Stimulated activated CD4-positive, alpha-beta T cell treated with anti-CD3 and anti-CD28 coated beads, Interleukin-1b, Interleukin-23, amount 100 ng/mL, for 24 hours (primary cell): ENCODE measurements around the gene CEP95.
"Not testable (repeated sequence)": the region's sequence is repeated elsewhere in the genome, so short reads cannot be mapped to it uniquely, and the experiment has no call there.

Source experiments
- DNase-seq, 4 experiments: peaks; one replicate each; pipeline ENCODE4 v3.0.0-alpha.2; 2020; ENCODE audit warnings: low read depth in 4 of 4, low spot score in 1 of 4

CEP95 gene, protein sequence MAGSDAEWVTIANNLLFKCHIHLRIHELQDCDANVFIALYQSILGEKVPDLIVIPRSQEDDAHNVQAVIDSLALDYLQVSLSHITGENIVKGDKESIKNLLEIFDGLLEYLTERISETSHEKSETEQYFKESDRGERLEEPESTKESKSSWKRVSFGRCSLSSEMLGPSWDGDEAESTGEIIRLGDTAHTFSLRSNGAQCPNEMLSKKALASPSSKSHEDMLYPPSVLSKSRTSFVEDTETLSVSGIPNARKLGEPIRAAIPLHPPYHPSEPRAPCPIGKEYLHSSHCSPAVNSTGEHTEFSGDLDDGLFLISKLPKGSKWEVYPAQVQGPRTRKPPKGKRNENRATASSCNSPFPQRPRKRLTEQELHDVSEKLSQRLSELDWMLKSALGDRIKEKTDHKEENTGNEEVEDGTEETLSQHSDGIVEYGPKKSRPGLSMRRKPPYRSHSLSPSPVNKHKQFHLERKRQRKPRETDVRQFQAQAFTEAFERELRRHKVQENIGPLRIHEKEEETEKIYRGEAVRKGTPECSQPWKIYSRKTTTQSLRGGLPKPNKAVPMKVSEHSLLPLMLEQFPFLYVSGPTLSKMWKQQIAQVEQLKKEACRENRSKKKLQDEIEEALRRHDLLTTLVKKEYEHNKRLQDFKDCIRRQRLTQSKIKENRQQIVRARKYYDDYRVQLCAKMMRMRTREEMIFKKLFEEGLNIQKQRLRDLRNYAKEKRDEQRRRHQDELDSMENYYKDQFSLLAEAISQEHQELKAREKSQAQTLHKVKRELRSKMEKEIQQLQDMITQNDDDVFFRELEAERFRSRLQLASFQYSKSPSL

DNA sequence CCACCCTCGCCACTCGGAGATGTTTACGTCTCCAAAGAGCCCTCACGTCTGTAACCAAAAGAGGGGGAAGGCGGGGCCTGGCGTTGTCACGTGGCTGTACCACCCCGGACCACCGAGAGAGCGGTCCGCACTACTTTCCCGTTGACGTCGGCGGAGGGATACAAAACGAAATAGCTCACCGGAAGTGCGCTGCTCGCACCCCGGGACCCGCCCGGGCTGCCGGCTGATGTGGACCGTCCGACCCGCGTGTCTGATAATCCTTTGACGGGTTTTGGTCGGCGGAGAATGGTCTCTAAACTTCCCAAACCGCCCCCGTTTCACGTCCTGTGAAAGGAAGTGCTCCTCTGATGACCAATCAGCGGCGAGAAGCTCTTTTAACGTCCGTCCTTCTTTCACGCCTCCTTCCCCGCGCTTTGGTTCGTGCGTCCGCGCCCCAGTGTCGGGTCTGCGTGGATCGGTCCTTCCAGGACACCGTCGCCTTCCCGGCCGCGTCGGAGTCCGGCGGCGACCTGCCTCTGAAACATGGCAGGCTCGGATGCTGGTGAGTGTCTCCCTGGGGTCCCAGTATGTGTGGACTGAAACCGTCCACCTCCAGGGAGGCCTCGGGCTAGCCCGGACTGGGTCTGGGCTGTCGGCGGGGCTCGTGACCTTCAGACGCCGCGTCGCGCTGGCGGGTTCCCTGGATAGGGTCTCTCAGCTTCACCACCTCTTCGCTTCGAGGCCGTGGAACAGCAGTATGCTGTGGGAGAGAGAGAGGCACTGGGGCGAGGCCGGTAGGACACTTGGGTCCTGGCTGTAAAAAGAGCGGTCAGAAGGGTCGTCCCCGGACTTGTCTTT is at the start of gene CEP95:
TSS of gene CEP95 (plus strand) at position 402 of the 837 bp plus-strand sequence. CDS start at position 523, 121 bp downstream.
- DNase-seq: peak; percentile 85 to 93 (median 92)

DNA sequence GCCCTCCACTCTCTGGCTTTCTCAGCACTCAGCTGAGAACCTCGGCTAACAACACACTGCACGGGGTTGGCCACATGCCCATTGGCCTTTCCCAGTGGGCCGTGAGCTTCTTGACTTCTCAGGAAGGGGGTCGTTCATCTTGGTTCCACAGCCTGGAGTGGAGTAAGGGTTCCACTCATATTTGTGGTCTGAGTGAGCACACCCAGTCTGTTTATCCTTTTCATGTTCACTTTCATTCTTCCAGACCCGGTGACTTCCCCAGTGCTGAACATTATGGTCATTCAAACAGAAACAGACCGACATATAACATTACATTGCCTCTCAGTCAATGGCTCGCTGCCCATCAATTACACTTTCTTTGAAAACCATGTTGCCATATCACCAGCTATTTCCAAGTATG is 49.6 kb upstream of the CEP95 start:
- no peak for DNase-seq

DNA sequence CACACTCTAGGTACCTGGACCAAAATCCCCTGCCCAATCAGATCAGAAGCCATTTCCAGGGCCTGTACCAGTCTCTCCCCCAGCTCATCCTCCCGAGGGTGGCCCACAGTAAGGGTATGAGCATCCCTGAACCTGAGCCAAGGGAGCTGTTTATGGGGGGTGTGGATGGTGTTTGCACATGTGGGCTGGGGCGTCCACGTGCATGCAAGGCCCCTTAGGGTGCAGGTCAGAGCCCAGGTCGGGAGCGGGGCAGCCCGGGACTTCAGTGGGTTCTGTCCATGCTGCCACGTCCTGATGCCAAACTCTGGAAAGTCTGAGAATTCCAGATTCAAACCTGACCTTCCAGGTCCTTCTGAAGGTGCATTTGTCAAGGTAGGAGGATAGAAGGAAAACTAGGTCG is 48.0 kb upstream of the CEP95 start:
- no peak for DNase-seq

DNA sequence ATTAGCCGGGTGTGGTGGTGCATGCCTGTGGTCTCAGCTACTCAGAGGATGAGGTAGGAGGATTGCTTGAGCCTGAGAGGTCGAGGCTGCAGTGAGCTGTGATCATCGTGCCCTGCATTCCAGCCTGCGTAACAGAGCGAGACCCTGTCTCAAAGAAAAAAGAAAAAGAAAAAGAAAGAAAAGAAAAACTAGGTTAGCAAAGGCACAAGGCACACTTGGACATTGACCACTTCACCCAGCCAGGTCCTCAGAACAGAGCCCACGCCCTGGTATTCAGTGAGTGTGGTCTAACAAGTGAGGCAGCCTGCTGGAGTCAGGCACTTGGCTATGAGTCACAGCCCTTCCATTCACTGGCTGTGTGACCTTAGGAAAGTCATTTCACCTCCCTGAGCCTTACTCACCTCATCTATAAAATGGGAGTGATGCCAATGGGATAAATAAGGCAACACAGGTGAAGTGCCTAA is 47.5 kb upstream of the CEP95 start:
- DNase-seq: no peak

DNA sequence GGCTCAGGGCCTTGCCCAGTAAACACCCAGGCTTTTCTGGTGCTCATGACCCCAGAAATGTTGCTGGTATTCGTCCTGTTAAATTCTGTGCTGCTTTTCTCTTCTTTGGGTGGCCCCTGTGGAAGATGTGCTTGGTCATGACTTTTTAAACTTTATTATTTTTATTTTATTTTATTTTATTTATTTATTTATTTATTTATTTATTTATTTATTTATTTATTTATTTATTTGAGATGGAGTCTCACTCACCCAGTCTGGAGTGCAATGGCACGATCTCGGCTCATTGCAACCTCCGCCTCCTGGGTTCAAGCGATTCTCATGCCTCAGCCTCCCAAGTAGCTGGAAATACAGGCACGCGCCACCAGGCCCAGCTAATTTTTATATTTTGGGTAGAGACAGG is 47.0 kb upstream of the CEP95 start:
- DNase-seq: not testable (repeated sequence)

DNA sequence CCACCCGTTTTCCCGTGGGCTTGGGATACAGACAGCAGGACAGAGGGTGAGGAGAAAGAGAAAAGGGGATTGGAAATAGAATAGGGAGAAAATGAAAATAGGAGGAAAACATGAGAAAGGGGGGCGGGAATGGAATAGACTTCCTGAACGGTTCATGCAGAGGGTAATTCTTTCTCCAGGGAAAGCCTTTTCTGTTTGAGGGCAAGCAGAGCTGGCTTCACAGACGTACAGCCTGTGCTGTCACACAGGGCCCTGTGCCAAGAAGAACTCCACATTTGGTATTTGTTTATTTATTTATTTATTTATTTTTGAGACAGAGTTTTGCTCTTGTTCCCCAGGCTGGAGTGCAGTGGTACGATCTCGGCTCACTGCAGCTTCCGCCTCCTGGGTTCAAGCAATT is 45.8 kb upstream of the CEP95 start:
- DNase-seq: no peak

DNA sequence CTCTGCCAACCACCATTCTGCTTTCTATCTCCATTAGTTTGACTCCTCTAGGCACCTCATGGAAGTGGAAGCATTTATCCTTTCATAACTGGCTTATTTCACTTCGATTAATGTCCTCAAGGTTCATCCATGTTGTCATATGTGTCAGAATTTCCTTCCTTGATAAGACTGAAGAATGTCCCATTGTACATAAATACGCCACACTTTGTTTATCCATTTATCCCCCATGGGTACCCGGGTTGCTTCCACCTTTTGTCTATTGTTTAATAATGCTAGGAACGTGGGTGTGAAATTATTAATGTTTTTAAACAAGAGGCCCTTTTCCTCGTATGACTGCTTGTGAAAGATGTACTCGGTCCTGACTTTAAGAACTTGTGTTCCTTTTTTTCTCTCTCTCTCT is 45.0 kb upstream of the CEP95 start:
- no peak for DNase-seq

DNA sequence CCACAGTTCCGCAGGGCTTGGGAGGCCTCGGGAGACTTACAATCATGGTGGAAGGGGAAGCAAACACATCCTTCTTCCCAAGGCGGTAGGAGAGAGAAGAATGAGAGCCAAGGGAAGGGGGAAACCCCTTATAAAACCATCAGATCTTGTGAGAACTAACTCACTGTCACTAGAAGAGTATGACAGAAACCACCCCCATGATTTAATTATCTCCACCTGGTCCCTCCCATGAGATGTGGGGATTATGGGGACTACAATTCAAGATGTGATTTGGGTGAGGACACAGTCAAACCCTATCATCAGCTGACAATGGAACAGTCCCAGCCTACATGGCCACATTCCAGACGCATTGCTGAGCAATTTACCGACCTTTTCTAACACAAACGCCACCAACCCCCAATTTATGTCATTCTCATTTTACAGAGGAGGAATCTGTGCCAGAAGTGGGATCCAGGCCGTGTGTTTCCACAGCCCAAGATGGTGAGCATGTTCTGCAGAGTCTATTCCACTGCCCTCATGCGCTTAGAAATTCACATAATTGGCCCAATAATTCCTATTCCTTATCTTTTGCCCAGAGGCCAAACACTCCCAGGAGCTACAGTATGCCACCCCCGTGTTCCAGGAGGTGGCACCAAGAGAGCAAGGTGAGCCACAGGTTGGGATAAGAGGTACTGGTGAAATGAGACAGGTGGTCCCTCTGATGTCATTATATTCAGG is 40.6 kb upstream of the CEP95 start:
- no peak for DNase-seq

DNA sequence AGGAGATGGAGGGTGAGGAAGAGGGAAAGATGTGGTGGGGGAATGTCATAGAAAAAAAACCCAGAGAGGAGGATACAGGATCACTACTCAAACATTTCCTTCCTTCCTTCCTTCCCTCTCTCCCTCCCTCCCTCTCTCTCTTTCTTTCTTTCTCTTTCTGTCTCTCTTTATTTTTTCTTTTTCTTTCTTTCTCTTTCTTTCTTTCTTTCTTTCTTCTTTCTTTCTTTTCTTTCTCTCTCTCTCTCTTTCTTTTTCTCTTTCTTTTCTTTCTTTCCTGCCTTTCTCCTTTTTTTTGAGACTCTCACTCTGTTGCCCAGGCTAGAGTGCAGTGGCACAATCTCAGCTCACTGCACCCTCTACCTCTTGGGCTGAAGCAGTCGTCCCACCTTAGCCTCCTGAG is 39.9 kb upstream of the CEP95 start:
- not testable (repeated sequence) for DNase-seq

DNA sequence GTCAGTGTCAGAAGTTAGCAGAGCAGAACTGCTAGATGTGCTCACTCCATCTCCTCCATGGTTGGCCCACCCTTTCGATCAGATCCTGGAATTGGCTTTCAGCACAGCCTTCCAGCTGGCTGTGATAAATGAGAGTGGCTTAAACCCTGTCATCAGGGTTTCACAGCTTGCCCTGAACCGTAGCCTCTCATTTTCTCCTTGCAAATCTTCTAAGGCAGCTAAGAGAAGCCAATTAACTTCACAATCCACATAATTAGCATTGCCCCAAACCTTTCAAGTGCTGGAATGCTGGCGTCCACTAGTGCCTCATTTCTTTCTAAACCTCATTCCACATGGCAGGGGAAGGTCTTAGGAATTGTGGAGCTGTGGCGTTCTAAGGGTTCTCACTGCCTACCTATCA is 36.2 kb upstream of the CEP95 start:
- DNase-seq: no peak

DNA sequence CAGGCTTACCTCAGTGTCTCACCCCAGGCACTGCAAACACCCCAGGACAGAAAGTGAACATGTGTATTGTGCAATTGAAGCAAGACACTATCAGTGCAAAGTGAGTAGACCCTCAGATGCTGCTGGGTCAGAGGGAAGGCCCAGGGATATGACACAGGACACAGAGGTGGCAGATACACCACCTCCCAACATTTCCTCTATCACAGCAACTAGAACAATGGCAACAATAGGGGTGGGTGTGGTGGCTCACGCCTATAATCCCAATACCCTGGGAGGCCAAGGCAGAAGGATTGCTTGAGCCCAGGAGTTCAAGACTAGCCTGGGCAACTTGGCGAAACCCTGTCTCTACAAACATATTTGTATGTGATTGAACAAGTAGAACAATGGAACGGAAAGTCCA is 35.3 kb upstream of the CEP95 start:
- DNase-seq: no peak

DNA sequence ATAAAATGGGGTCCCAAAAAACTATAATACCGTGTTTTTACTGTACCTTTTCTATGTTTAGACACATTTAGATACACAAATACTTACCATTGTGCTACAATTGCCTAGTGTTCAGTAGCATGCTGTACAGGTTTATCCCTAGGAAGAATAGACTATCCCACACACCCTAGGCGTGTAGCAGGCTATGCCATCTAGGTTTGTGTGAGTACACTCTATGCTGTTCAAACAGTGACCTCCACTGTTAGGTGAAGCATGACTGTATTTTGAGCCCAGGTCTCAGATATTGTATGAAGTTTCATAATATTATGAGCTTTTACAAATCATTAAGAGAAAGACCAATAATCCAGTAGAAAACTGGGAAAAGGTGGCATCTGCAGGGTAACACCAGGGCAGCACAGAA is 34.2 kb upstream of the CEP95 start:
- DNase-seq: no peak

DNA sequence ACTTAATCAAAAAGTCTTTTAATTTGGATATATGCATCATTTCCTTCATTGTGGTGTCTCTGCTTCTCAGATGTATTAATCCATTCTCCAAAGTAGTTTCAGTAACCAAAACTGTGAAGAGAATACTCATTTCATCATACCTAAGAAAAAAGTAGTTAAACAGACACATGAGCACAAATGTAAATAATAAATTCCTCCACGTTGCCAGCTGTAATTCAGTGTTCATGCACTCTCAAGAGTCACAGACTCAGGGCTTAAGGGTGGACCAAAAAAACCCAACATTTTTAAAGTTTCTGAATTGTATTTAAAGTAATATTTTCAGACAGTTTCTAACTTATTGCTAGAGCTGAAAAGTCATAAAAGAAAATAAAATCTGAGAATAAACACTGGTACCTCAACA is 28.9 kb upstream of the CEP95 start:
- no peak for DNase-seq

DNA sequence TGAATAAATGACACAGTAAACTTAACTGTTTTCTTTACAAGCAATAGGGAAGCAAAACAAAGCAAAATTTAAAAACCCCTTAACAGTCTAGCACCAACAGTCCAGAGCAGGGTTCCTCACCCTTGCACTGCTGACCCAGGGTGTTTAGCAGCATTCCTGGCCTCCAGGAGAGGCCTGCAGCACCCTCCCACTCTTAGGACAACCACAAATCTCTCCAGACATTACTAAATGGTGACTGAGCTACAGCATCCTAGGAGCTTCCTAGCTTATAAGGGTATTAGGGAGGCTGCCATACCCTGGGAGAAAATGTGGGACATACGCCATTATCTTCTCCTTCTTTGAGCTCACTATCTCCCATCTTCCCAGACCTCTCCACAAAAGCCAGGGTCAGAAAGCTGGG is 25.8 kb upstream of the CEP95 start:
- no peak for DNase-seq

DNA sequence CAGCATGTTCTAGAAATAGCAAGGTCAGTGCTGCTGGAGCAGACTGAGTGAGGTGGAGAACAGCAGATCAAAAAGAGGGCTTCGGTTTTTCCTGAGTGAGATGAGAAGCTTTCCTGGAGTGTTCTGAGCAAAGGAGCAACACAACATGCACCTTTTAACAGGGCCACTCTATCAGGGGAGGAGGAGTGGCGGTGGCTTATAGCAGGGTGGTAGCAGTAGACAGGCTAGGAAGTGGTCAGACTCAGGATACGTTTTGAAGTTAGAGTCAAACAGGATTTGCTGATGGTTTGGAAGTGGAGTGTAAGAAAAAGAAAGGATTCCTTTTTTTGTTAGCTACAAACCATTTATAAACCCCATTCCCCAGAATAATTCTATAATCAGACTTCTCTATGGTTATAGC is 22.4 kb upstream of the CEP95 start:
- no peak for DNase-seq

DNA sequence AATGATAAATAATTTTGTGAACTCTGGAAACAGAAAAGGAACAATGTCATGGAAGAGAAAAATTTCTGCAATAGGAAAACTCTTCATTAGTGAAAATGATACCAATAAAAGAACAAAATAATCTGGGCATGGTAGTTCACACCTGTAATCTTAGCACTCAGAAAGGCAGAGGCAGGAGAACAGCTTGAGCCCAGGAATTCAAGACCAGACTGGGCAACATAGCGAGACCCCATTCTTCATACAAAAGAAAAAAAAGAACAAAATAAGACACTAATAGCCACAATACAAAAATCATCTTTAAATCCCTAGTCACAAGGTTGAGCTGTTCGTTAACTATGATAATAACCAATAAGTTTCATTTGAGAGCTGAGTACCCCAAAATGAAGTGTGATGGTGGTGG is 18.5 kb upstream of the CEP95 start:
- no peak for DNase-seq

DNA sequence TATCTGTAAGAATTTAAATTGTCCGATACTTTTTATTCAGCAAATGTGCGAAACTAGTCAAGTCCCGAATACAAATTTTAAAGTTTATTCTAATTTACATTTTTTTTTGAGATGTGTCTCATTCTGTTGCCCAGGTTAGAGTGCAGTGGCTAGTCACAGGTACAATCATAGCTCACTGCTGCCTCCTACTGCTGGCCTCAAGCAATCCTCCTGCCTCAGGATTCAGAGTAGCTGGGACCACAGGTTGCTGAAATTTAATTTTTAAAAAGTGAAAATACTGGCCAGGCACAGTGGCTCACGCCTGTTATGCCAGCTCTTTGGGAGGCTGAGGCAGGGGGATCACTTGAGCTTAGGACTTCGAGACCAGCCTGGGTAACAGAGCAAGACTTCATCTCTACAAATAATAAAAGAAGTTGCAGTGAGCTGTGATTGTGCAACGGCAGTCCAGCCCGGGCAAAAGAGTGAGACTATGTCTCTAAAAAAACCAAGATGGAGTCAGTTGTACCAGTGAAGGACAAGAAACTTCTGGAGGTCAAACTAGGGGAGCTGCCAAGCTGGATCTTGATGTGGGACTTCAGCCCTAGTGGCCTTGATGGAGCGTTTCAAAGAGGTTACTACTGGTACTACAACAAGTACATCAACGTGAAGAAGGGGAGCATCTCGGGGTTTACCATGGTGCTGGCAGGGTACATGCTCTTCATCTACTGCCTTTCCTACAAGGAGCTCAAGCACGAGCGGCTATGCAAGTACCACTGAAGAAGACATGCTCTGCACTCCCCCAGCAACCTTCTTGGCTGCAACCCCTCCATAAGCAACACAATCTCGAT is 15.5 kb upstream of the CEP95 start:
- DNase-seq: peak in 1 of 4 experiments; percentile 27

DNA sequence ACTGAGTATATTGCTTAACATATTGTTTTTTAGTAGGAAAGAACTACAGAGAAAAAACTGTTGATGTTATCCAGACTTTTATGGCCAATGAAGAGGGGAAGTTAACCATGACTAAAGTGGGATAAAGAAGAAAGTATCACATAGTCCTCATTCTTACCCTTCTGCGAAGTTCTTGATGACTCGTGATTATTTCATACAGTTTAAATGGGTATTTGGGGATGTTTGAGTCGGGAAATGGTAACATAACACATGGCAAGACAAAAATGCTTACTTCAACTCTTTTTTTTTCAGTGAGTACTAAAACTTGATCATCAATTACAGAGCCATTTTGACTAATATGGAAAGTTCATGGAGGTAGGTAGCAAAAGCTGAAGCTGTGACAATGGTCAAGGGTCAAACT is 14.8 kb upstream of the CEP95 start:
- no peak for DNase-seq

DNA sequence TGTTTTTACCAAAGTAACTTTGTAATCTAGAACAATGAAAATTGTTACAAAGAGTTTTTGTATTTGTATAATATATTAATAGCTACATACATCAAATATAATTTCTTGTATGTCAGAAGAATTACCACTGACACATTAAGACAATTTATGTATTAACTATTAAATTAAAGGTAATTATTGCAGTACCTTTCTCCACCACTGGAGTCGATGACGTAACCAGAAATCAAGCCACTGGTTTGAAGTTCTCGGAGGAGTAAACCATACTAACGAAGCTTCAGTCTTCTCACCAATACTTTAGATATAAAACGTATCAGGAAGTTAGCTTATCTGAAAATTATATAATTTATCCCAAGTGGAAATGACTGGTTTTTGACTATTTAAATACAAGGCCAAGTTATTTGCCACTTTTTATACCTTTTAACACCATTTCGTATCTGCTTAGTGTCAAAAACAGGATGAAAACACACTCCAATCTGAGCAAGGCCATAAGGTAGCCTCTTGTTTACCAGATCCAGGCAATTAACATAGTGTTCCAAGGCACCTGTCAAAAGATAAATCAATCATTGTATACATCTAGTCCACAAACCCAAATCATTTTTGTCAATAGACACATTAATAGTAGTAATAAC is 14.2 kb upstream of the CEP95 start:
- no peak for DNase-seq
